Mononuclear cell (primary cell): ENCODE results near the gene NPAS3. TPM values are rescaled to one million over a fixed set of nuclear protein-coding genes. Genes with fewer than 3 reads are reported as not detected.

Experiments used
- H3K27me3 ChIP-seq: 2 replicates; pipeline ENCODE4 v1.6.0; 2011; ENCODE audit warnings: low read length, control low read depth; ENCODE audit not compliant: insufficient read depth
- H3K4me1 ChIP-seq: 2 replicates; pipeline ENCODE4 v1.5.1; 2011; ENCODE audit warnings: mild to moderate bottlenecking, low read length, control low read depth; ENCODE audit not compliant: insufficient read depth
- H3K4me3 ChIP-seq: 2 replicates; pipeline ENCODE4 v1.5.1; 2011; ENCODE audit warnings: mild to moderate bottlenecking, low read length, moderate library complexity
- H3K9me3 ChIP-seq: 2 replicates; pipeline ENCODE4 v1.5.1; 2011; ENCODE audit warnings: low read depth, mild to moderate bottlenecking, control low read depth, low read length
- total RNA-seq: library from RNA; depleted of rRNA; stranded (reverse); fragments of >200 nt; gene quantifications from one replicate; pipeline ENCODE4 v1.2.3, GENCODE V29; 2012

NPAS3 gene
- total RNA-seq, 1 donor = not detected

DNA sequence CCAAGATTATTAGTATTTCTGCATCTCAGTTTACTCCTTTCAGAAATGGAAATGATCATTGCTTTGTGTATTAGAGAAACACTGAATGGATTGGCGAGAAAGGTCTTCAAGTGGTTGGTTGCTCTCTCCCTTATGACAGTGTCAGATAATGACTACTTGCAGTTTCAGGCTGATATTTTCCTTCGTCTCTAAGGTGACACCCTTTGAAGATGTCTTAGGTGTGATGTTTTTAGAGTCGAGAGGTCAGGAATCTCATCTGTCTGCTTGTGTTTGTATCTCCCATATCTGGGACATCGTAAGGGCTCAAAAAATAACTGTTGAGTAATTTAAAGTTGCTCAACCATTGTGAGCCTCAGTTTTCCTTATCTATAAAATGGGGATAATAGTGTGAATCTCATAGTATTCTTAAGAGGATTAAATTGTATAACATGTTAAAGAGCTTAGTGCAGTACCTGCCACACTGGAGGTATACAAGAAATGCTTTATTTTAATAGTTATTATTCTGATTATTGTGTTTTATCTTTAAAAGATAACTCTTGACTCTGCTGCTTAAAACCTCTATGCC is 40.1 kb downstream of the NPAS3 start:
- Histone ChIP-seq H3K27me3 (no peaks in the 10 kb centered on the region), H3K9me3 (no peaks in the 10 kb centered on the region), H3K4me3 (no peak overlapping the region), H3K4me1 (no peaks in the 10 kb centered on the region)

DNA sequence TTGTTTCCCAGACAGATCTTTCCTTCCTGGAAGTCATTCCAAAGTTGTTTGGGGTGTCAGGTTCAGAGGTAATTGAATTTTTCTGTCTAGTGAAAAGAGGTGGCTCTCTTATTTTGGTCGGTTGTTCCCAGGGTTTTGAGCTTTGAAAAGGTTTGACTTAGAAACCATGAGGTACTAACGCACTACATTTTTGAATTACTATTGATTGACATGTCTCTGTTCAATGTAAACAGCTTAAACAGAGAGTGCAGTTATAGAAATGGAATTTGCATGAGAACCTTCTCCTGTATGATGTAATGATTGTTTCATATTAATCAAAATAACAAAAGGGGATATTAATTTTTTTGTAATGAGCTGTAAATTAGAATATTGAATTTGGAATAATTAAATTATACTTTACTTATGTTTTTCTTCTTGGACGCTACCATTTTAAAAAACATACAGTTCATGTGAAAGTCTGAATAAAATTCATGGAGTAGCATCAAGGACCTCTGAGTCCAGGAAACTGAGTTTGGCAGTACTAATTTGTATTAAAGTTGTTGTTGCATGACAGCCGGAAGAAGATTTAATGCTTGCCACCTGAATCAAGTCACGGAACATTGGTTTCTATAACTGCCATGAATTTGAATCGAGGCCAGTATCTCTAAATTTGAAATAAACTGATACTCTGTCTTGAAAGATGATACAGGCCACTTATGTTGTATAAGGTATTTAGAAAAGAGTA is 41.7 kb downstream of the NPAS3 start:
- Histone ChIP-seq H3K4me3 (no peak overlapping the region), H3K9me3 (no peaks in the 10 kb centered on the region), H3K4me1 (no peaks in the 10 kb centered on the region), H3K27me3 (no peaks in the 10 kb centered on the region)

DNA sequence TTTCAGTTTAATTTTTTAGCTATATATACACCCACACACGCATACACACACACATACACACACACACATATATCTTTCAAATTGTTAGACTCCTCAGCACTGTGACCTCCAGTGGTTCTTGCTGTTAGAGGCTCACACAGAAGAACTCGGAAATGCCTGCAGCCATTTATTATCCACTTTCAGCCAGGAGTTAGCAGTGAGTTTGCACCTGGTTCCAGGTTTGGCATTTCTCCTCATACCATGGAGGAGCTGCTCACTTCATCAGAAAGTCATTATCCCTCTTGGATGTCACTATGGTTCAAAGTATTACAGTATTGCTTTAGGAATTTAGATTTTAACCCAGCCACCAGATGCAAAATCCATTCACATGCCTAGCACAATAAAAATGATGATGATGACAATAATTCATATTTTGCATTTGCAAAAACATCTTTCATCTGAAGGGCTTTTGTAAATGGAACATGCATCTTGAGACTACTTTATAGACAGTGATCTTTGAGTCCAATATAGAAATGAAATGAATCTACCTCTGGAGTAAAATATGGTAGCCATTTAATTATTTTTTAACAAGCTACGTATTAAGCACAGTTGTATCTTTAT is 42.3 kb downstream of the NPAS3 start:
- H3K9me3 ChIP-seq = no peaks in the 10 kb centered on the region
- H3K4me1 ChIP-seq = no peaks in the 10 kb centered on the region
- H3K4me3 ChIP-seq = no peak overlapping the region
- no peaks in the 10 kb centered on the region for H3K27me3 ChIP-seq

DNA sequence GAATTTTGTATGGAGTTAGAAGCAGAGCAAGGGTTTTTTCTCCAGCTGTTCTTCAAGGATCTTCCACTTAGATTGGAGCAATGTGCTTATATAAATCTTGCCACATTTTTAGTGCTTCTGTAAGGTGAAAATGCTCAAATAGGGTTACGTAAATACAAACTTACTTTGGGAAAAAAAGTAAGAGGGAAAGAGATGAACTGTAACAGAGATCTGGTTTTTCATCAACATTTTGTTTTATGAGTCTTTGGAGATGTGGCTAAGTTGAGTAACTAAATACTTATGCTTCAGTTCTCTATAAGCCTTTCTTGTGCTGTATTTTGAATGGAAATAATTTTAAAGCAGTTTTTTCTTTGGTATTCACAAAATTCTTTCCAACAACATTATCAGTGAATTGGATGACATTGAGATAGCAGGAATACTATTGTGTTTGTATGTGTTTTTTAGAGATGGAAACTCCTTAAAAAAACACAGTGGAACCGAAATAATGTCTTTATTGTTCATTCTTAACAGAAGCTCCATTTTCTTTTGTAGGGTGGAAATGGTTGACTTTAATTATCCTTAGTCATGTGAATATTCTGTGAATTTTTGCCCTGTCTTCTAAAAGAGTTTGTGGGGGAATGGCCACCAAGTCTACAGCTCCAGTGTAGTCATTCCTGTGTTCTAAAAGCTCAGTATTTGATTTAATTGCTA is 45.7 kb downstream of the NPAS3 start:
- H3K4me1 ChIP-seq = no peaks in the 10 kb centered on the region
- H3K27me3 ChIP-seq = no peaks in the 10 kb centered on the region
- H3K4me3 ChIP-seq = no peak overlapping the region
- H3K9me3 ChIP-seq = no peaks in the 10 kb centered on the region

DNA sequence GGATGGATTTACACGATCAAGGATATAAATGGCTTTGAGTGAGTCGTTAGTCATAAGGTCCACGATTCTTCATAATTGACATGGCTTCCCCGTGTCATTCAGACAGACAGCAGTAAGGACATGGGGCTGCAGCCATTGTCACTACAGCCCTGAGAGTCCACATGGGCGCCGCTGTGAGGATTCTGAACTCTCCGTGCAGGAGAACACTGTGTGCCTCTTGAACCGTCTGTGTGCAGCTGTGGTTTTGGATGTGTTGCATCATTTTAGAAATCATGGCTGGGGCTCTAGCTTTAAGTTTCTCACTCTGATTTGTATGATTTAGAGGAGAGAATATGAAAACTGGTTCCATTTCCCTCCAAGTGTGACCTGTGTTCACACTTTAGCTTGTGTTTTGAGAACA is 47.2 kb downstream of the NPAS3 start:
- Histone ChIP-seq H3K4me1 (no peaks in the 10 kb centered on the region), H3K4me3 (no peak overlapping the region), H3K9me3 (no peaks in the 10 kb centered on the region), H3K27me3 (no peaks in the 10 kb centered on the region)

DNA sequence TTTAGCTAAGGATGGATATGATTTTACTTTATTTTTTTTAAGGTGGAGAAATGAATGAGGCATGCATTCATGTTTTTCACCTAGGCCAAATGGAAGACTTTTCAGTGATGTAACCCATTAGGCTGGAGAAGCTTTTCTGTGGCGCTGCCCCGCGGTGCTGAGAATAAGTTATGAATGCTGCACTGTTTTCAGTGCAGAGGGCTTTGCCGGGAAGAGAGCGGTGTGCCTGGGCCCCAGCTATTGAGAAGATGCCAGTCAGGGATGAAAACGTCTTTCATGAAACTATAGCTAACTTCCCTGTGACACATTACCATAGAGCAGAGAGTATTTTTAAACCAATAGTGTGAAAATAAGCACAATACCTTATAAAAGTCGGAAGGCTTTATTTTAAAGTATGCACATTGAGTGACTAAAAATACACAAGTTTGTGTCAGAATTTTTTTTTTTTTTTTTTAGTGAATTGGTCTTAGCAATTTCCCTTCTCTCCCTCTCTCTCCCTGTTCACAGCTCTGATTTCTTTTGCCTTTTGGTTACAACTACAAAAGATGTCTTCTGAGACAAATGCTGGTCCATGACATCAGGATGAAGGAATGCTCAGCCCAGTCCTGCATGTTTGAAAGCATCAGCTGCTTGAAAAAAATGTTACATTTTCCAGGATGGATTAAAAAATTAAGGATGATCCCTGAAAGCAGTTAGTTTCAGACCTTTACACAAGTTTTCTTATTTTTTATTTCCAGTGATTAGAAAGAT is 48.3 kb downstream of the NPAS3 start:
- Histone ChIP-seq H3K4me3 (no peak overlapping the region), H3K27me3 (no peaks in the 10 kb centered on the region), H3K9me3 (no peaks in the 10 kb centered on the region), H3K4me1 (no peaks in the 10 kb centered on the region)

DNA sequence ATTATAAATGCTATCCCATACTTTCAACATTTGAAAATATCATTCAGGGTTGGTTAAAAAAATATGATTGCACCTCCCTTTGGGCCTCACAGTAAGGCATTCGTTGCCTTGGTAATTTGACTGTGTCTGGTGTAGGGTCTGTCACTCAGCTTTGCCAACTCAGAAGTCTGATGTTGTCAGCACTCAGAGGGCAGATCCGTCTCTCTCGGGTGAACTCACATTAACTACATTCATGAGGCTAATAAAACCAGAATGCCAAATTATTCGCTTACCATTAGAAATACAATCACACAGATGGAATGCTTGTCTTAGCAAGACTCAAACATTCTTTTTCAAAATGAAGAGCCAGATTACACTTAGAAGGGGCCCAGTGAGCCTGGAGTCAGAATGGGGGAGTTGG is 53.0 kb downstream of the NPAS3 start:
- no peaks in the 10 kb centered on the region for H3K9me3 ChIP-seq
- H3K4me1 ChIP-seq = no peaks in the 10 kb centered on the region
- no peaks in the 10 kb centered on the region for H3K27me3 ChIP-seq
- H3K4me3 ChIP-seq = no peak overlapping the region

DNA sequence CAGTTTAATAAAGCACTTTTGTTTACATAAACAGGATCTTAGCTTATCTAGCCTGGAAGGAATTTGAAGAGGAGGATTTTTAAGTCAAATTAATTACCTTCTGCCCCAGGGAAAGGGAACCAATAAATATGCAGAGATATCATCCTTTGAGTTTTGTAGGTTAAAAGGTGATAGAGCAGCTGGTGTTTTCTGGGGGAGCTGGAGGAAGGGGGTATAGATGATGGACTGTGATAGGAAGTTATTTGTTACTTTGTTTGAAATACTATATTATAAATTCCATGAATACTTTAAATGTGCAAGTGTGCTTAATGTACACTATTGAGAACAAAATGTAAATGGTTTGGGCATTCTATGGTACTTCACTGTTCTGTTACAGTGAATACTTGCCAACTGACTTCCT is 55.2 kb downstream of the NPAS3 start:
- Histone ChIP-seq H3K4me1 (no peaks in the 10 kb centered on the region), H3K27me3 (no peaks in the 10 kb centered on the region), H3K9me3 (no peaks in the 10 kb centered on the region), H3K4me3 (no peak overlapping the region)

DNA sequence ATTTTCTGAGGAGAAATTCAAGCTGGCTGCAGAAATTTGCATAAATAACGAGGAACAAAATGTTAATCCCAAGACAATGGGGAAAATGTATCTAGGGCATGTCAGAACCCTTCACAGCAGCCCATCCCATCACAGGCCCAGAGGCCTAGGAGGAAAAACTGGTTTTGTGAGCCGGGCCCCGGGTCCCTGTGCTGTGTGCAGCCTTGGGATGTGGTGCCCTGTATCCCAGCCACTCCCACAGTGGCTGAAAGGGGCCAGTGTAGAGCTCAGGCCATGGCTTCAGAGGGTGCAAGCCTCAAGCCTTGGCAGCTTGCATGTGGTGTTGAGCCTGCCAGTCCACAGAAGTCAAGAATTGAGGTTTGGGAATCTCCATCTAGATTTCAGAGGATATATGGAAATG is 57.7 kb downstream of the NPAS3 start:
- Histone ChIP-seq H3K4me1 (no peaks in the 10 kb centered on the region), H3K27me3 (no peaks in the 10 kb centered on the region), H3K9me3 (no peaks in the 10 kb centered on the region), H3K4me3 (no peak overlapping the region)

DNA sequence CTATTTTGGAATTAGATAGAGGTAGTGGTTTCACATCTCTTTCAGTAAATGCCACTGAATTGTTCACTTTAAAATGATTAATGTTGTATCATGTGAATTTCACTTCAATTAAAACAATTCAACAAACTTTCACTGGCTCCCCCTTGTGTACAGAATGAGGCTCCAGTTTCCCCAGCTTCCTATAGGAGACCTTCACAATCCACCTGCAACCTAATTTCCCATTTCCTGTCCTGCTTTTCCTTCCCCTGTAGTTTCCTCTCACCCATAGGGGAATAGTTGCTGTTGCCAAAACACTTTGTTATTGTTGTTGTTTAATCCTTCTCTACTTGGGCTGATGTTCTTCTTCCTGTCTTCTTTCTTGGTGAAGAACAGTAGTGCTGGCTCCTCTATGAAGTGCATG is 59.8 kb downstream of the NPAS3 start:
- Histone ChIP-seq H3K27me3 (no peaks in the 10 kb centered on the region), H3K4me1 (no peaks in the 10 kb centered on the region), H3K9me3 (no peaks in the 10 kb centered on the region)

DNA sequence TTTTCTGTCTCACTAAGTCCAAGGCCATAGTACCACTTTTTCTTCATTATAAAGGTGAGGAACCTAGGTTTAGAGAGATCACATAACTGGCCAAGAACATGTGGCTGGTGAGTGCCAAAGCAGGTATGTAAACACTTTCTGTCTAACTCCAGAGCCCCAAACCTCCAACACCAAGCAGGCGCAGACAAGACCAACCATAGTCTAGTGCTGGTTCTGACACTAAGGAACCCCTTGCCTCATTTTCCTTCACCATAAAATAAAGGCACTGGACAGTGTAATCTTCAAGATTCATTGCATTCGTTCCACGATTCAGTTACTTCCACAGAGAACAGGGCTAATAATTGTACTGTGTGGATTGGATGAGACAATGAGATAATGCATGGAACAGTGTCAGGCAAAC is 71.0 kb downstream of the NPAS3 start:
- H3K27me3 ChIP-seq = no peaks in the 10 kb centered on the region
- H3K4me3 ChIP-seq = no peak overlapping the region
- no peaks in the 10 kb centered on the region for H3K9me3 ChIP-seq
- no peaks in the 10 kb centered on the region for H3K4me1 ChIP-seq

More for the DNA sequence above, 59.8 kb downstream of the NPAS3 start:
- no peak overlapping the region for H3K4me3 ChIP-seq

DNA sequence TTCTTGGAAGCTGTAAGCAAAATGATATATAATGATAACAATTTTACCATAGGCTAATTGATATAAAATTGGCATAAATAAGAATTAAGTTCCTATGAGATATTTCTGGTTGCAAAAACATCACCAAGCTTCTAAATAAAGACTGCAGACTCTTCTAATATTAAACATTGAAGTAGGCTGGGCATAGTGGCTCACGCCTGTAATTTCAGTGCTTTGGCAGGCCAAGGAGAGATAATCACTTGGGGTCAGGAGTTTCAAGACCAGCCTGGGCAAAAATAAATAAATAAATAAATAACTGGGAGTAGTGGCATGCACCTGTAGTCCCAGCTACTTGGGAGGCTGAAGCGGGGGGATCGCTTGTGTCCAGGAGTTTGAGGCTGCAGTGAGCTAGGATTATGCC is 71.8 kb downstream of the NPAS3 start:
- no peaks in the 10 kb centered on the region for H3K9me3 ChIP-seq
- no peak overlapping the region for H3K4me3 ChIP-seq
- H3K4me1 ChIP-seq = no peaks in the 10 kb centered on the region
- H3K27me3 ChIP-seq = no peaks in the 10 kb centered on the region

DNA sequence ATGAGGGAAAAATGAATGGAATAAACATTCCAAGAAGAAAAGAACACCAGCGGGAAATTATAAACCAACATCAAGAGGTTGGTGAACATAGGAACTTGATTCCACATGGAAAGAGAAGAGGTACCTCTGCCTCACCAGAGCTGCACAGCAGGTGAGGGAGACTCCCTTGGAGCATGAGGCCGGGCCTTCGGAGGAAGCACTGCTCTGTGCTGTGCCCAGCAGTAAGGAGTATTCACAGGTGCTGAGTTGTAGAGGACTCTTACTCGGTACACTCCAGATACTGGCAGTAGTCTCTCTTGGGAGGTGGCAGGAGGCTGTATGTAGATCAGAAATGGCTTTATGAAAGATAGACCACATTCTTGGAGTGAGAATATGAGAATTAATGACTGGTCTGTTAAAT is 76.0 kb downstream of the NPAS3 start:
- Histone ChIP-seq H3K4me1 (no peaks in the 10 kb centered on the region), H3K9me3 (no peaks in the 10 kb centered on the region), H3K4me3 (no peak overlapping the region)

DNA sequence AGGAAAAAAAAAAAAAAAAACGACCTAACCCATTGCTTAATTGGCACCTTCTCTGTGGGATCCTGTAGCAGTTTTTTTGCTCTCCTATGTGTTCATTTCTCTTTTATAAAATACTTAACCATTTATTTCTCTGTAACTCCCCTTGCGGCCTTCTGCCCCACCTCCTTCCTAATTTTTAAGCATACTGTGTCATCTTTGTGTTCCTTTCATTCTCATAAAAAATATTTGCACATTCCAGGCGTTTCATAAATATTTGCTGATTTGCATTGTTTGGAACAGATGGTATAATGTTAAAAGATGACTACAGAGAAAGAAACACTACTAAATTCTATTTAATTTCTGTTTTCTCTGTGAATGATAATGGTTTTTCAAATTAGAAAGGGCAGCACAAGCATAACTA is 77.9 kb downstream of the NPAS3 start:
- Histone ChIP-seq H3K4me3 (no peak overlapping the region), H3K4me1 (no peaks in the 10 kb centered on the region), H3K9me3 (no peaks in the 10 kb centered on the region), H3K27me3 (no peaks in the 10 kb centered on the region)

More for the DNA sequence above, 76.0 kb downstream of the NPAS3 start:
- no peaks in the 10 kb centered on the region for H3K27me3 ChIP-seq

DNA sequence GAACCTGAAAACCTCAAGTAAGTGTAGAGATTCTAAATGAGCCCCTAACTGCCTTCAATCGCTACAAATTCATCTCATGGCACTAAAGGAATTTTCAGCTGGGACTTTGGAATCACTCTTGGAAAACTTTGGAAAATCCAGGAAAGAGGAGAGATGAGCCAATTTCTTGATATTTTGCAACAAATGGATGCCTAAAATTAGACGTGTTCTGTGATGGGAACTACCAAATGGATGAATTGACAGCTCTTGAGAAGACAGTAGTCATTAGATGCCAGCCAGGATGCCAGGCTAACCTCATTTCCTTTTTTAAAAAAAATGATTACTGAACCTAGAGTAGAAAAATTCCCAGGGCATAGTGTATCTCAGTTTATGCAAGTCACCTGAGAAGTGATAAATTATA is 78.3 kb downstream of the NPAS3 start:
- H3K9me3 ChIP-seq = no peaks in the 10 kb centered on the region
- no peaks in the 10 kb centered on the region for H3K4me1 ChIP-seq
- no peak overlapping the region for H3K4me3 ChIP-seq
- H3K27me3 ChIP-seq = no peaks in the 10 kb centered on the region
